Prostate gland (tissue), 2 donors: Measurements from ENCODE around the gene FAF1. TPM values are rescaled to one million over a fixed set of nuclear protein-coding genes. Genes with fewer than 3 reads are reported as not detected.
"Not testable (repeated sequence)": the region's sequence is repeated elsewhere in the genome, so short reads cannot be mapped to it uniquely, and the experiment has no call there.

Source experiments
- DNase-seq: peaks from one replicate; pipeline ENCODE4 v3.0.0-alpha.2; 2019; ENCODE audit warnings: low spot score
- H3K27ac ChIP-seq, 2 donors: fragments of 200-600 bp; sonication (generic); 2 replicates each; pipeline ENCODE4 v1.5.1; 2017 to 2019
- H3K27me3 ChIP-seq: fragments of 200-600 bp; sonication (generic); replicated peaks from 2 replicates; pipeline ENCODE4 v1.5.1; 2019; ENCODE audit not compliant: insufficient read depth
- H3K36me3 ChIP-seq, 2 donors: fragments of 200-600 bp; sonication (generic); 1 replicate in 1 of 2; 2 replicates in 1 of 2; pipeline versions ENCODE4 v1.5.1 to v1.8.1; 2017 to 2019
- H3K4me1 ChIP-seq: fragments of 200-600 bp; sonication (generic); replicated peaks from 2 replicates; pipeline ENCODE4 v1.5.1; 2019
- H3K4me3 ChIP-seq, 2 donors: fragments of 200-600 bp; sonication (generic); 2 replicates each; pipeline ENCODE4 v1.5.1; 2017 to 2019
- H3K9me3 ChIP-seq: fragments of 200-600 bp; sonication (generic); 2 replicates; pipeline ENCODE4 v1.5.1; 2017
- CTCF ChIP-seq, 4 experiments: fragments of 200-600 bp in 2 of 4; fragments of 450-650 bp in 2 of 4; sonication (generic) in 2 of 4; IDR thresholded peaks; 1 replicate in 3 of 4; 2 replicates in 1 of 4; pipeline ENCODE4 v1.5.1; 2016 to 2019; ENCODE audit warnings: antibody characterized with exemption in 4 of 4, mild to moderate bottlenecking in 2 of 4, moderate library complexity in 2 of 4
- POLR2A ChIP-seq: fragments of 450-650 bp; IDR thresholded peaks from one replicate; pipeline ENCODE4 v1.6.1; 2016; ENCODE audit warnings: antibody characterized with exemption, mild to moderate bottlenecking
- POLR2AphosphoS5 ChIP-seq: sonication (generic); formaldehyde crosslinking; IDR thresholded peaks from one replicate; pipeline ENCODE4 v1.6.1; 2017; ENCODE audit warnings: antibody characterized with exemption
- WGBS: methylation state at CpG from one replicate; pipeline ENCODE4 v1.1.5; 2018; 5-methylcytosine and 5-hydroxymethylcytosine counted together
- intact Hi-C: fragments of 100-400 bp; cut with DNase I; formaldehyde crosslinking; loops from one replicate; pipeline ENCODE4 v1.14.2; 2022
- total RNA-seq, 2 donors: library from RNA; depleted of rRNA; stranded (reverse); fragments of >200 nt; gene quantifications; one replicate each; pipeline ENCODE4 v1.1.0, GENCODE V29; 2016

The FAF1 gene
- total RNA-seq, 2 donors from 2014 or later = 40.4 to 41.5 TPM

GRCh38 chr1:50949286-50949982 is 10.6 kb downstream of the FAF1 start:
- no peak overlapping the region for H3K27ac ChIP-seq
- no peaks in the 10 kb centered on the region for H3K9me3 ChIP-seq
- no peaks in the 10 kb centered on the region for H3K36me3 ChIP-seq
- no peak overlapping the region for H3K4me3 ChIP-seq
- no peak for TF ChIP-seq POLR2AphosphoS5
- no peaks in the 10 kb centered on the region for H3K27me3 ChIP-seq
- H3K4me1 ChIP-seq = no peaks in the 10 kb centered on the region
- intact Hi-C loops = loop anchor here (10.0 kb wide), 1 partner anchor 95 kb away; no protein-coding TSS in a partner anchor
- WGBS = 87% methylated on average over 9 of the region's 9 CpGs
- no peak for DNase-seq

GRCh38 chr1:50942334-50942733 is 17.7 kb downstream of the FAF1 start:
- H3K9me3 ChIP-seq = no peaks in the 10 kb centered on the region
- TF ChIP-seq POLR2AphosphoS5 (no peak), CTCF (IDR thresholded peaks at IDR 0.05) (no peak), POLR2A (no peak)
- H3K36me3 ChIP-seq = no peaks in the 10 kb centered on the region
- no peak overlapping the region for H3K27ac ChIP-seq
- no peaks in the 10 kb centered on the region for H3K27me3 ChIP-seq
- H3K4me3 ChIP-seq = no peak overlapping the region
- no peak for DNase-seq
- intact Hi-C loops = loop anchor here (10.0 kb wide), 1 partner anchor 102 kb away; no protein-coding TSS in a partner anchor
- no peaks in the 10 kb centered on the region for H3K4me1 ChIP-seq
- 92% methylated on average over 1 of the region's 1 CpG for WGBS

GRCh38 chr1:50940291-50940690 is 19.8 kb downstream of the FAF1 start:
- Histone ChIP-seq H3K4me1 (no peaks in the 10 kb centered on the region), H3K27me3 (no peaks in the 10 kb centered on the region), H3K27ac (no peak overlapping the region), H3K36me3 (no peaks in the 10 kb centered on the region), H3K4me3 (no peak overlapping the region), H3K9me3 (no peaks in the 10 kb centered on the region)
- intact Hi-C loops = loop anchor here (10.0 kb wide), 1 partner anchor 105 kb away; no protein-coding TSS in a partner anchor
- no peak for DNase-seq
- no peak for TF ChIP-seq CTCF (IDR thresholded peaks at IDR 0.05)
- no peak for TF ChIP-seq POLR2AphosphoS5
- no peak for TF ChIP-seq POLR2A
- 49% methylated on average over 3 of the region's 3 CpGs for WGBS

GRCh38 chr1:50936321-50936720 is 23.7 kb downstream of the FAF1 start:
- WGBS = 73% methylated on average over 2 of the region's 2 CpGs
- Histone ChIP-seq H3K4me3 (no peak overlapping the region), H3K27ac (no peak overlapping the region), H3K4me1 (no peaks in the 10 kb centered on the region), H3K9me3 (no peaks in the 10 kb centered on the region), H3K36me3 (no peaks in the 10 kb centered on the region), H3K27me3 (no peaks in the 10 kb centered on the region)
- TF ChIP-seq POLR2A = no peak
- no peak for TF ChIP-seq CTCF (IDR thresholded peaks at IDR 0.05)
- no peak for TF ChIP-seq POLR2AphosphoS5
- intact Hi-C loops = no loop called here
- no peak for DNase-seq

- H3K27me3 ChIP-seq, H3K36me3 ChIP-seq, intact Hi-C loops, H3K27ac ChIP-seq, H3K9me3 ChIP-seq, H3K4me1 ChIP-seq, DNase-seq, H3K4me3 ChIP-seq: not testable (repeated sequence)
- WGBS = 89% methylated on average over 2 of the region's 2 CpGs
Measured at GRCh38 chr1:50935276-50935675, 24.8 kb downstream of the FAF1 start.

GRCh38 chr1:50934838-50935237 is 25.2 kb downstream of the FAF1 start:
- H3K9me3 ChIP-seq = no peaks in the 10 kb centered on the region
- no peak for DNase-seq
- intact Hi-C loops = no loop called here
- H3K36me3 ChIP-seq = no peaks in the 10 kb centered on the region
- no peaks in the 10 kb centered on the region for H3K4me1 ChIP-seq
- no peak for TF ChIP-seq CTCF (IDR thresholded peaks at IDR 0.05)
- TF ChIP-seq POLR2AphosphoS5 = no peak
- no peak for TF ChIP-seq POLR2A
- no peak overlapping the region for H3K4me3 ChIP-seq
- H3K27me3 ChIP-seq = no peaks in the 10 kb centered on the region
- no peak overlapping the region for H3K27ac ChIP-seq

- H3K4me3 ChIP-seq, DNase-seq, H3K36me3 ChIP-seq, H3K4me1 ChIP-seq, intact Hi-C loops, H3K9me3 ChIP-seq, H3K27ac ChIP-seq, H3K27me3 ChIP-seq: not testable (repeated sequence)
- WGBS = 94% methylated on average over 3 of the region's 3 CpGs
Measured at GRCh38 chr1:50933770-50934169, 26.3 kb downstream of the FAF1 start.

GRCh38 chr1:50932043-50932442 is 28.0 kb downstream of the FAF1 start:
- intact Hi-C loops, H3K4me1 ChIP-seq, H3K4me3 ChIP-seq, DNase-seq, H3K9me3 ChIP-seq, H3K27ac ChIP-seq, H3K27me3 ChIP-seq, H3K36me3 ChIP-seq: not testable (repeated sequence)
- 97% methylated on average over 4 of the region's 4 CpGs for WGBS
